Endothelial cell of umbilical vein (primary cell): ENCODE measurements around the gene RCAN3. TPM values are rescaled to one million over a fixed set of nuclear protein-coding genes. Genes with fewer than 3 reads are reported as not detected.

Source experiments
- BruUV-seq: library from RNA; stranded (reverse); fragments of 400-500 nt; replicated peaks from 2 replicates; lab custom pipeline; 2021; lab: Mats Ljungman, UMichigan
- CTCF ChIA-PET: fragments of 300-600, 350-600 bp; sonication (Branson Sonifier 250); formaldehyde crosslinking; loops from one replicate; lab custom pipeline; 2021; ENCODE audit warnings: antibody characterized with exemption, inconsistent platforms; lab: Charles Lee
- POLR2A ChIA-PET: fragments of 300-600, 350-600 bp; sonication (Branson Sonifier 250); formaldehyde crosslinking; loops from one replicate; lab custom pipeline; 2021; ENCODE audit warnings: antibody characterized with exemption, inconsistent platforms; lab: Charles Lee
- DNase-seq: peaks from one replicate; pipeline ENCODE4 v3.0.0-alpha.2; 2011; ENCODE audit warnings: low read depth, low spot score
- FAIRE-seq: peaks from 2 replicates; lab custom pipeline; 2011; peaks lifted over from hg19 to GRCh38; lab: Jason Lieb, UNC
- H2AFZ ChIP-seq: 2 replicates; pipeline ENCODE4 v1.6.0; 2012; ENCODE audit warnings: low read depth, low read length, control low read depth, inconsistent platforms
- H3K27ac ChIP-seq: 2 replicates; pipeline ENCODE4 v1.5.1; 2011; ENCODE audit warnings: low read depth, mild to moderate bottlenecking, control low read depth, low read length, moderate library complexity; ENCODE audit not compliant: insufficient read depth
- H3K27me3 ChIP-seq, 2 experiments: 2 replicates each; pipeline versions ENCODE4 v1.6.0 to v1.6.1; 2011; ENCODE audit warnings: low read length in 2 of 2, mixed read lengths in 1 of 2; ENCODE audit not compliant: control insufficient read depth in 2 of 2, insufficient read depth in 2 of 2
- H3K36me3 ChIP-seq, 2 experiments: 2 replicates in 1 of 2; 3 replicates in 1 of 2; pipeline ENCODE4 v1.5.1; 2011; ENCODE audit warnings: low read length in 2 of 2, mild to moderate bottlenecking in 1 of 2, moderate library complexity in 1 of 2; ENCODE audit not compliant: control insufficient read depth in 2 of 2, insufficient read depth in 2 of 2; ENCODE audit errors: extremely low read depth in 1 of 2
- H3K4me1 ChIP-seq: 3 replicates; pipeline ENCODE4 v1.5.1; 2011; ENCODE audit warnings: mild to moderate bottlenecking, low read length; ENCODE audit not compliant: control insufficient read depth, insufficient read depth; ENCODE audit errors: extremely low read depth
- H3K4me2 ChIP-seq: 2 replicates; pipeline ENCODE4 v1.6.1; 2011; ENCODE audit warnings: low read length, control low read depth, mixed read lengths; ENCODE audit not compliant: insufficient read depth
- H3K4me3 ChIP-seq, 3 experiments: fragments of 200-600 bp in 1 of 3; sonication (generic), shearing (Covaris generic) in 1 of 3; replicated peaks in 1 of 3; 2 replicates each; pipeline ENCODE4 v1.5.1; 2011 to 2016; ENCODE audit warnings: control low read depth in 3 of 3, low read length in 3 of 3, mild to moderate bottlenecking in 2 of 3, inconsistent platforms in 1 of 3, low read depth in 1 of 3, moderate library complexity in 1 of 3; ENCODE audit not compliant: insufficient read depth in 1 of 3
- H3K79me2 ChIP-seq: 2 replicates; pipeline ENCODE4 v1.6.0; 2012; ENCODE audit warnings: low read length, inconsistent platforms; ENCODE audit not compliant: control insufficient read depth, insufficient read depth
- H3K9ac ChIP-seq: replicated peaks from 2 replicates; pipeline ENCODE3; 2011; ENCODE audit warnings: low read length, control low read depth; ENCODE audit not compliant: insufficient read depth; ENCODE audit errors: extremely low read depth
- H3K9me1 ChIP-seq: replicated peaks from 3 replicates; pipeline ENCODE4 v1.6.0; 2011; ENCODE audit warnings: mild to moderate bottlenecking, low read length; ENCODE audit not compliant: control insufficient read depth, insufficient read depth; ENCODE audit errors: extremely low read depth
- H3K9me3 ChIP-seq: replicated peaks from 2 replicates; pipeline ENCODE4 v1.5.1; 2012; ENCODE audit warnings: low read length, inconsistent platforms; ENCODE audit not compliant: control insufficient read depth, insufficient read depth
- H4K20me1 ChIP-seq: replicated peaks from 2 replicates; pipeline ENCODE3; 2011; ENCODE audit warnings: mild to moderate bottlenecking, low read length; ENCODE audit not compliant: control insufficient read depth, insufficient read depth; ENCODE audit errors: extremely low read depth
- CTCF ChIP-seq, 2 donors: IDR thresholded peaks; 1 replicate in 1 of 2; 2 replicates in 1 of 2; pipeline ENCODE4 v1.5.1; 2011; ENCODE audit warnings: low read length in 2 of 2, mild to moderate bottlenecking in 2 of 2, moderate library complexity in 2 of 2, control low read depth in 1 of 2, inconsistent platforms in 1 of 2, low read depth in 1 of 2; ENCODE audit not compliant: insufficient read depth in 1 of 2; ENCODE audit errors: extremely low read depth in 1 of 2
- EZH2 ChIP-seq: IDR thresholded peaks from 2 replicates; pipeline ENCODE4 v1.6.1; 2012; ENCODE audit warnings: borderline replicate concordance, low read depth, mild to moderate bottlenecking, moderate library complexity, low read length, inconsistent platforms; ENCODE audit not compliant: severe bottlenecking
- FOS ChIP-seq: IDR thresholded peaks from 2 replicates; pipeline ENCODE4 v1.6.1; 2011; ENCODE audit warnings: mild to moderate bottlenecking, low read length, moderate library complexity, borderline replicate concordance; ENCODE audit not compliant: insufficient read depth
- GATA2 ChIP-seq: IDR thresholded peaks from 2 replicates; pipeline ENCODE4 v1.7.0; 2011; ENCODE audit warnings: low read depth, mild to moderate bottlenecking, moderate library complexity, mixed read lengths, low read length; ENCODE audit not compliant: insufficient read length, insufficient read depth
- JUN ChIP-seq: IDR thresholded peaks from 2 replicates; pipeline ENCODE4 v1.6.1; 2011; ENCODE audit warnings: borderline replicate concordance, low read depth; ENCODE audit not compliant: insufficient read length, insufficient read depth
- MAX ChIP-seq: IDR thresholded peaks from 2 replicates; pipeline ENCODE4 v1.6.1; 2011; ENCODE audit not compliant: insufficient read depth, insufficient read length
- MYC ChIP-seq: IDR thresholded peaks from one replicate; pipeline ENCODE4 v1.6.1; 2011; ENCODE audit warnings: mild to moderate bottlenecking, low read depth, low read length
- POLR2A ChIP-seq: IDR thresholded peaks from 2 replicates; pipeline ENCODE4 v1.6.1; 2012; ENCODE audit warnings: low read depth, mild to moderate bottlenecking, control low read depth, low read length
- POLR2AphosphoS5 ChIP-seq: IDR thresholded peaks from 2 replicates; pipeline ENCODE4 v1.6.1; 2012; ENCODE audit warnings: low read depth, mild to moderate bottlenecking, control low read depth, low read length, moderate library complexity; ENCODE audit not compliant: insufficient read depth
- dilution Hi-C: fragments of 300-500 bp; cut with MboI; formaldehyde crosslinking; loops from one replicate; pipeline ENCODE4 v1.15.0; 2019; ENCODE audit warnings: low sequenced_read_pairs; ENCODE audit not compliant: extremely low pct_ligation_motif_present
- intact Hi-C: fragments of 100-400 bp; cut with micrococcal nuclease; formaldehyde crosslinking; loops from one replicate; pipeline ENCODE4 v1.10.0; 2022
- polyA plus RNA-seq, 4 experiments: library from polyadenylated mRNA; depleted of rRNA in 3 of 4; stranded (reverse) in 3 of 4; unstranded in 1 of 4; fragments of >200 nt; gene quantifications; 2 replicates each; pipeline versions ENCODE4 v1.2.1 to v1.2.3, GENCODE V29; 2011 to 2012; ENCODE audit warnings: missing spikeins in 1 of 4
- total RNA-seq: library from RNA; stranded (reverse); gene quantifications from 2 replicates; pipeline ENCODE4 v1.2.3, GENCODE V29; 2021

Gene RCAN3
- total and polyA plus RNA-seq, 2 donors (not counting 3 experiments of a cell fraction or from before 2014, with no cell fraction given), result 0.99 to 5.1 TPM

- Histone ChIP-seq H3K9me3 (no peaks in the 10 kb centered on the region), H3K27me3 (peaks cover 3 to 10% of the 10 kb centered on the region in 2 experiments), H3K9ac (no peak overlapping the region), H3K9me1 (no peaks in the 10 kb centered on the region), H4K20me1 (no peaks in the 10 kb centered on the region), H3K4me2 (no peak overlapping the region), H2AFZ (no peak overlapping the region), H3K36me3 (no peaks in the 10 kb centered on the region), H3K79me2 (no peaks in the 10 kb centered on the region), H3K4me1 (no peaks in the 10 kb centered on the region), H3K27ac (no peak overlapping the region), H3K4me3 (no peak overlapping the region)
- BruUV-seq, result no TSS peak
- TF ChIP-seq POLR2A (no peak), GATA2 (no peak), MAX (no peak), JUN (no peak), FOS (no peak), POLR2AphosphoS5 (no peak), CTCF (IDR thresholded peaks at IDR 0.05; ENCODE audit: extremely low read depth in 1 of 2, insufficient read depth in 1 of 2, low read depth in 1 of 2, low read length in 2 of 2) (no peak), EZH2 (no peak), MYC (no peak)
- FAIRE-seq (no peak), DNase-seq (no peak)
- dilution Hi-C loops (no loop called here), intact Hi-C loops (no loop called here)
- ChIA-PET POLR2A (no interaction called here), CTCF (interaction anchor here (1.0 to 1.8 kb wide), 5 partner anchors 12 to 348 kb away, joined by 3 to 5 read pairs (median 4); no protein-coding TSS in a partner anchor)
Observed at GRCh38 chr1:24547195-24547594, 44.6 kb downstream of the RCAN3 start.
